EL (cell line): ENCODE measurements around the gene CBS.
"Not testable (repeated sequence)": the region's sequence is repeated elsewhere in the genome, so short reads cannot be mapped to it uniquely, and the experiment has no call there.

Experiments used
- DNase-seq: peaks from one replicate; pipeline ENCODE4 v3.0.0-alpha.2; 2016

Gene CBS

DNA sequence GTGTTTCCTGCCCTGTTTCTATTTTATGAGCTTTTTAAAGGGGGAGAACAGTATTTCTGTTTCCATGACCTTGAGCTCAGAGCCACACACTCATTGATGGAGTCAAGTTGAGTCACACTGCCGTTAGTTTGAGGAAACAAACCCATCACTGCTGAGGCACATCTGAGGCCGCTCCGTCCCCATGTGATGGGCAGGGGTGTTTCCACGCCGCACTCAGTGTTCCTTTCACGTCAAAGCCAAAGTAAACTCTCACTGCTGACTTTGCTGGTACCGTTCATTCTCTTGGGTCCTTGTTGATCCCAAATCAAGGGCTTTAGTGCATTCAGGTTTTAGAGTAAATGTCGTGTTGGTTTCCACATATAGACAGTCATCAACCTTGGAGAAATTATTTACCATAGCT is 52.5 kb downstream of the CBS start:
- DNase-seq = no peak

- DNase-seq = no peak
Measured at GRCh38 chr21:43021756-43022600, 53.7 kb downstream of the CBS start.

- no peak for DNase-seq
Measured at GRCh38 chr21:43021191-43021590, 54.4 kb downstream of the CBS start.

DNA sequence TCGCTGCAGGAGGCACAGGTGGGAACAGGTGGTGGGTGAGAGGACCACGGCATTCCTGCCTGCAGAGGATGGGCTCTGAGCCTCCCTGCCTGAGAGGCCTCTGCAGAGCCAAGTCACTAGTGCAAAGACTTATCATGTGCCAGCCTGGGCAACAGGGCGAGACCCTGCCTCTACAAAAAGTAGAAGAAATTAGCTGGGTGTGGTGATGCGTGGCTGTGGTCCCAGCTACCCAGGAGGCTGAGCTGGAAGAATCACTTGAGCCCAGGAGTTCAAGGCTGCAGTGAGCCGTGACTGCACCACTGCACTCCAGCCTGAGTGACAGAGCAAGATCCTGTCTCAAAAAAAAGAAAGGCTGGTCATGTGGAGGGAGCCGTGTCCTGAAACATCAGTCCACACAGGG is 54.9 kb downstream of the CBS start:
- no peak for DNase-seq

DNA sequence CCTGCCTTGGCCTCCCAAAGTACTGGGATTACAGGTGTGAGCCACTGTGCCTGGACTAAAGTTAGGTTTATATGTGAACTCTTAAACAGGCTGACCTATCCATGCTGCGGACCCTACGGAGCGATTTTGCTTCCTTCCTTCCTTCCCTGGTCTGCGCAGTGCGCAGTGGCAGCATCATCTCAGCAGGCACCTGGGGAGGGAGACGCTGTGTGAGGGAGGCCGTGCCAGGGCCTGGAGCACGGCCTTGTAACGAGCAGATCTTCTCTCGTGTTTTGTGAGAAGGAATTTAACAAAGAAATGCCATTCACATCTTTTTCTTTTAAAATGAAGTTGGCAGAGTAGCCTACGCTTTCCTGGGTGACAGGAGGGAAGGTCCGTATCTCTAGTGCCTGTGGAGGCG is 55.5 kb downstream of the CBS start:
- DNase-seq = no peak

DNA sequence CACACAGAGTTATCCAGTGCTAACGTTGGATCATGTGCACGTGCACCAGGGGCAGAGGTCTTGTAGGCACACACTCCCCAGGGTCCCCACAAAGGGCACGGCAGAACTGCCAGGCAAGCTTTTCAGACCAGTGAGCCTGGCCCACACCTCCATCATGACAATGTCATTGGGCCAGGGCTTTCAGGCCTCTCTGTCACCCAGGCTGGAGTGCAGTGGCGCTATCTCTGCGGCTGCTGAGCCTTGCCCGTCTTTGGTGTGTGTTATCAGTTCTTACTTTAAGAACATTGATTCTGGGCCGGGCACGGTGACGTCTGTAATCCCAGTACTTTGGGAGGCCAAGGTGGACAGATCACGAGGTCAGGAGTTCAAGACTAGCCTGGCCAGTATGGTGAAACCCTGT is 57.1 kb downstream of the CBS start:
- DNase-seq = no peak

DNA sequence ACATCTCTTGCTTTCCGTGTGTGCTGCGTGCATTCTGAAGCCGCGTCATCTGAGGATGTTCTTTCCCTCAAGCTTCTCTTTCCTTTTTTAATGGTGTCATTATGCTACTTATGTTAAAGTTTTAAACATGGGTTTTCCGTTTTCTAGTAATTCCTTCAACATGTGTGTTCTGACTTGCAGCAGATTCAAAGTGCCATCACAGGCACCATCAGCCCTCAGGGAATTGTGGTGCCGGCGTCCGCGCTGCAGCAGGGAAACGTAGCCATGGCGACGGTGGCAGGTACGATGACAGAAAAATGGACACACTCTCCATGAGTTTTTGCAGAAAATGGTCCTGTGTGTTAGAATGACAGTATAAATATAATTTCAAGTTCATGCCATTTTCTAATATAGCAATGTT is 58.9 kb downstream of the CBS start:
- DNase-seq = no peak

GRCh38 chr21:43015906-43016540 is 59.6 kb downstream of the CBS start:
- no peak for DNase-seq

DNA sequence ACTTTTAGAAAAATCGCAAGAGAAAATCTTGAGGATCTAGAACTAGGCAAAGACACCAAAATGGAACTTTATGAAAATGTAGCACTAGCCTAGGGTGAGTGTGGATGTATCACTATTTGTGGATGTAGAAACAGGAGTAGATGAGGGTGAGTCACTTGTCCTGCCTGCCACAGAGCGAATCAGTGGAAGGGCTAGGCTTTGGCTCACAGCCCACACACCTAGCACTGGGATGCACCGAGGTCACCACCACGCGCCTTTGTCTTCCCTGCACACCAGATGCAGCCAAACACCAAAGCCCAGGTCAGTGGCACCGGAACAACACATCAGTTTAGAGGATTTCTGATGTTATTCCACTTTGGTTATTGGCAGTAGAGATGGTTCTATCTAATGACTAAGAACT is 63.0 kb downstream of the CBS start:
- no peak for DNase-seq

- DNase-seq = no peak
Measured at GRCh38 chr21:43006874-43007208, 68.8 kb downstream of the CBS start.

GRCh38 chr21:43006051-43006873 is 69.4 kb downstream of the CBS start:
- not testable (repeated sequence) for DNase-seq

GRCh38 chr21:43005635-43006034 is 70.0 kb downstream of the CBS start:
- no peak for DNase-seq

DNA sequence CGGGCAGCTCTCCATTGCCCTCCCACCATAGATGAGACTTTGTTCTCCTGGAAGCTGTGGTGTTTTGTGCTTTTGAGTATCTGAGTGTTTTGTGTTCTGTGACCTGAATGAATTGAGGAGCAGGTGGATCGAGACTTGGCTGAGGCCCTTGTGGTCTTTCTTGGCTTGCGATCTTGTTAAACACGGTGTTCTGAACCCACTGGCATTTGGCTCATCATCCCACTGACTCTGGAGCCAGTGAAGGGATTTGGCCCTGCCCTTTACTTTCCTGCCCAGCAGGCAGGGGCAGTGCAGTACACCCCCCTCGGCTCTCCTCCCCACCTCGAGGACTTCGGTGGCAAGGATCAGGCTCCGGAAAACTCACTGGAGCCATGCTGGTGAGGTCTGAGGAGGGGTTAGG is 70.7 kb downstream of the CBS start:
- no peak for DNase-seq
